Panc1 (cell line): ENCODE measurements around the gene UGT8. TPM values are rescaled to one million over a fixed set of nuclear protein-coding genes. Genes with fewer than 3 reads are reported as not detected.

Source experiments
- ATAC-seq: fragments of 200-7000 bp; cut with Tn5 transposase; 2 replicates; pipeline ENCODE4 v1.9.1; 2020; ENCODE audit warnings: mild to moderate bottlenecking, moderate library complexity
- BruUV-seq: library from RNA; stranded (reverse); fragments of 400-500 nt; replicated peaks from 2 replicates; lab custom pipeline; 2021; lab: Mats Ljungman, UMichigan
- CTCF ChIA-PET: fragments of 300-600 bp; sonication (Branson Sonifier 250); formaldehyde crosslinking; loops from one replicate; lab custom pipeline; 2022; ENCODE audit warnings: antibody characterized with exemption; lab: Charles Lee
- POLR2A ChIA-PET: fragments of 300-600 bp; sonication (Branson Sonifier 250); formaldehyde crosslinking; loops from one replicate; lab custom pipeline; 2022; ENCODE audit warnings: antibody characterized with exemption; lab: Charles Lee
- DNase-seq: peaks from one replicate; pipeline ENCODE4 v3.0.0-alpha.2; 2010; ENCODE audit warnings: low read depth, low spot score
- H3K27ac ChIP-seq: 2 replicates; pipeline ENCODE4 v1.5.1; 2011; ENCODE audit warnings: mild to moderate bottlenecking, low read length, inconsistent platforms
- H3K27me3 ChIP-seq: fragments of 200-500 bp; sonication (Bioruptor generic); 2 replicates; pipeline ENCODE4 v1.6.0; 2014; ENCODE audit warnings: low read length, inconsistent platforms; ENCODE audit not compliant: control insufficient read depth, insufficient read depth
- H3K36me3 ChIP-seq: fragments of 200-500 bp; sonication (Bioruptor generic); 2 replicates; pipeline ENCODE4 v1.5.1; 2014; ENCODE audit warnings: inconsistent platforms, mild to moderate bottlenecking, low read length, moderate library complexity; ENCODE audit not compliant: control insufficient read depth, insufficient read depth
- H3K4me1 ChIP-seq: 2 replicates; pipeline ENCODE4 v1.5.1; 2011; ENCODE audit warnings: inconsistent platforms, mild to moderate bottlenecking, low read length, moderate library complexity; ENCODE audit not compliant: control insufficient read depth, insufficient read depth
- H3K4me3 ChIP-seq, 2 experiments: 2 replicates each; pipeline ENCODE4 v1.5.1; 2011 to 2012; ENCODE audit warnings: low read depth in 2 of 2, low read length in 2 of 2, mild to moderate bottlenecking in 2 of 2, inconsistent platforms in 1 of 2, moderate library complexity in 1 of 2
- H3K9me3 ChIP-seq: fragments of 200-500 bp; sonication (Bioruptor generic); 2 replicates; pipeline ENCODE4 v1.5.1; 2014; ENCODE audit warnings: low read depth, mild to moderate bottlenecking, inconsistent platforms, low read length, moderate library complexity; ENCODE audit not compliant: control insufficient read depth, insufficient read depth
- CTCF ChIP-seq: fragments of 450-650 bp; IDR thresholded peaks from 2 replicates; pipeline ENCODE4 v1.5.1; 2017; ENCODE audit warnings: mild to moderate bottlenecking
- POLR2AphosphoS5 ChIP-seq: IDR thresholded peaks from 2 replicates; pipeline ENCODE4 v1.6.1; 2012; ENCODE audit warnings: mild to moderate bottlenecking, low read depth, low read length, moderate library complexity
- REST ChIP-seq, 2 experiments: IDR thresholded peaks; 2 replicates each; pipeline ENCODE4 v1.6.1; 2011 to 2012; ENCODE audit warnings: low read depth in 2 of 2, control low read depth in 1 of 2, low read length in 1 of 2, mild to moderate bottlenecking in 1 of 2, moderate library complexity in 1 of 2; ENCODE audit not compliant: insufficient read depth in 1 of 2
- SIN3A ChIP-seq: IDR thresholded peaks from 2 replicates; pipeline ENCODE4 v1.6.1; 2012; ENCODE audit warnings: low read depth, mild to moderate bottlenecking, low read length, moderate library complexity, borderline replicate concordance; ENCODE audit not compliant: insufficient read depth
- TCF7L2 ChIP-seq: IDR thresholded peaks from 2 replicates; pipeline ENCODE4 v1.6.1; 2011; ENCODE audit warnings: mild to moderate bottlenecking, low read depth, low read length, inconsistent platforms
- in situ Hi-C: cut with HindIII; loops from 2 replicates; pipeline ENCODE4 v1.10.0; 2016; ENCODE audit warnings: low sequenced_read_pairs, low pct_unique_long_range_greater_than_20kb
- intact Hi-C: fragments of 100-400 bp; cut with micrococcal nuclease; formaldehyde crosslinking; loops from one replicate; pipeline ENCODE4 v1.10.0; 2022; ENCODE audit not compliant: unreplicated experiment
- total RNA-seq: library from RNA; stranded (reverse); gene quantifications from one replicate; pipeline ENCODE4 v1.2.1, GENCODE V29; 2021; ENCODE audit not compliant: unreplicated experiment

The UGT8 gene
- total RNA-seq, 1 experiment from 2014 or later = 2.1 TPM

GRCh38 chr4:114658179-114658578, 59.6 kb downstream of the UGT8 start:
- intact Hi-C loops = loop anchor here (2.0 kb wide), 1 partner anchor 271 kb away; no protein-coding TSS in a partner anchor
- H3K36me3 ChIP-seq = no peaks in the 10 kb centered on the region
- DNase-seq (no peak), ATAC-seq (no peak)
- no peaks in the 10 kb centered on the region for H3K9me3 ChIP-seq
- no peak for TF ChIP-seq TCF7L2
- TF ChIP-seq SIN3A = no peak
- no peak for TF ChIP-seq REST (IDR thresholded peaks at IDR 0.05; ENCODE audit: insufficient read depth in 1 of 2, low read depth in 2 of 2, low read length in 1 of 2)
- TF ChIP-seq POLR2AphosphoS5 = no peak
- TF ChIP-seq CTCF = no peak
- CTCF ChIA-PET = interaction anchor here (1.4 kb wide), 1 partner anchor 270 kb away, joined by 5 read pairs; no protein-coding TSS in a partner anchor
- no TSS peak for BruUV-seq
- H3K27ac ChIP-seq = no peak overlapping the region
- H3K4me1 ChIP-seq = no peaks in the 10 kb centered on the region
- no peak overlapping the region for H3K4me3 ChIP-seq
- POLR2A ChIA-PET = no interaction called here
- in situ Hi-C loops = no loop called here
- no peaks in the 10 kb centered on the region for H3K27me3 ChIP-seq

- ChIA-PET CTCF (interaction anchor here (1.4 kb wide), 1 partner anchor 271 kb away, joined by 5 read pairs; no protein-coding TSS in a partner anchor), POLR2A (no interaction called here)
- TF ChIP-seq REST (IDR thresholded peaks at IDR 0.05; ENCODE audit: insufficient read depth in 1 of 2, low read depth in 2 of 2, low read length in 1 of 2) (no peak), TCF7L2 (no peak), SIN3A (no peak), CTCF (no peak), POLR2AphosphoS5 (no peak)
- in situ Hi-C loops (no loop called here), intact Hi-C loops (loop anchor here (2.0 kb wide), 1 partner anchor 272 kb away; no protein-coding TSS in a partner anchor)
- no peak overlapping the region for H3K27ac ChIP-seq
- no TSS peak for BruUV-seq
- H3K4me3 ChIP-seq = no peak overlapping the region
- ATAC-seq = no peak
- H3K27me3 ChIP-seq = no peaks in the 10 kb centered on the region
- no peak for DNase-seq
- no peaks in the 10 kb centered on the region for H3K4me1 ChIP-seq
- H3K9me3 ChIP-seq = no peaks in the 10 kb centered on the region
- no peaks in the 10 kb centered on the region for H3K36me3 ChIP-seq
These were observed 60.2 kb downstream of the UGT8 start for GRCh38 chr4:114658776-114659175.
